DOHH2 (cell line): ENCODE results near the gene PPHLN1.

ENCODE experiments used
- H3F3A ChIP-seq: fragments of 200-600 bp; sonication (generic), shearing (Covaris generic); 2 replicates; pipeline ENCODE4 v1.6.0; 2016; ENCODE audit warnings: antibody characterized with exemption, mild to moderate bottlenecking; ENCODE audit not compliant: control insufficient read depth, insufficient read depth
- H3K27ac ChIP-seq: fragments of 200-600 bp; sonication (generic); 2 replicates; pipeline ENCODE4 v1.5.1; 2014; ENCODE audit warnings: low read depth, mild to moderate bottlenecking, low read length, moderate library complexity
- H3K27me3 ChIP-seq: fragments of 200-600 bp; sonication (generic); 2 replicates; pipeline ENCODE4 v1.6.1; 2014; ENCODE audit warnings: mild to moderate bottlenecking, low read length, mixed read lengths; ENCODE audit not compliant: control insufficient read depth
- H3K36me3 ChIP-seq: fragments of 200-600 bp; sonication (generic); 2 replicates; pipeline ENCODE4 v1.6.1; 2014; ENCODE audit warnings: mild to moderate bottlenecking, low read length, moderate library complexity, mixed read lengths; ENCODE audit not compliant: control insufficient read depth
- H3K4me1 ChIP-seq: fragments of 200-600 bp; sonication (generic); 2 replicates; pipeline ENCODE4 v1.6.1; 2014; ENCODE audit warnings: mild to moderate bottlenecking, low read length, mixed read lengths; ENCODE audit not compliant: control insufficient read depth
- H3K4me2 ChIP-seq: fragments of 200-600 bp; sonication (generic); 2 replicates; pipeline ENCODE4 v1.6.0; 2014; ENCODE audit warnings: mild to moderate bottlenecking, low read length, moderate library complexity
- H3K4me3 ChIP-seq: fragments of 200-600 bp; sonication (generic); 2 replicates; pipeline ENCODE4 v1.5.1; 2014; ENCODE audit warnings: mild to moderate bottlenecking, low read length, mixed read lengths
- H3K79me2 ChIP-seq: fragments of 200-600 bp; sonication (generic); 2 replicates; pipeline ENCODE4 v1.6.1; 2014; ENCODE audit warnings: mild to moderate bottlenecking, low read length, mixed read lengths; ENCODE audit not compliant: control insufficient read depth
- H3K9me2 ChIP-seq: fragments of 200-600 bp; sonication (generic); replicated peaks from 2 replicates; pipeline ENCODE4 v1.6.1; 2014; ENCODE audit warnings: mild to moderate bottlenecking, low read length, mixed read lengths; ENCODE audit not compliant: control insufficient read depth
- H3K9me3 ChIP-seq: fragments of 200-600 bp; sonication (generic); 2 replicates; pipeline ENCODE4 v1.6.1; 2014; ENCODE audit warnings: antibody characterized with exemption, low read length, mixed read lengths; ENCODE audit not compliant: control insufficient read depth, insufficient read depth
- H4K20me1 ChIP-seq: fragments of 200-600 bp; sonication (generic); 2 replicates; pipeline ENCODE4 v1.6.0; 2014; ENCODE audit warnings: low read depth, mild to moderate bottlenecking, antibody characterized with exemption, low read length, moderate library complexity; ENCODE audit not compliant: control insufficient read depth, insufficient read depth
- EZH2phosphoT487 ChIP-seq: fragments of 200-600 bp; sonication (generic); IDR thresholded peaks from 2 replicates; pipeline ENCODE4 v1.6.1; 2017; ENCODE audit warnings: borderline replicate concordance, mild to moderate bottlenecking, antibody characterized with exemption, low read length, moderate library complexity, mixed read lengths
- TF ChIP-seq, protein P1 (sequence below): fragments of 200-600 bp; sonication (generic); IDR thresholded peaks from one replicate; pipeline ENCODE4 v1.5.1; 2014; ENCODE audit warnings: antibody characterized with exemption, mild to moderate bottlenecking, low read depth, low read length; ENCODE audit not compliant: poor library complexity, severe bottlenecking

Gene PPHLN1

DNA sequence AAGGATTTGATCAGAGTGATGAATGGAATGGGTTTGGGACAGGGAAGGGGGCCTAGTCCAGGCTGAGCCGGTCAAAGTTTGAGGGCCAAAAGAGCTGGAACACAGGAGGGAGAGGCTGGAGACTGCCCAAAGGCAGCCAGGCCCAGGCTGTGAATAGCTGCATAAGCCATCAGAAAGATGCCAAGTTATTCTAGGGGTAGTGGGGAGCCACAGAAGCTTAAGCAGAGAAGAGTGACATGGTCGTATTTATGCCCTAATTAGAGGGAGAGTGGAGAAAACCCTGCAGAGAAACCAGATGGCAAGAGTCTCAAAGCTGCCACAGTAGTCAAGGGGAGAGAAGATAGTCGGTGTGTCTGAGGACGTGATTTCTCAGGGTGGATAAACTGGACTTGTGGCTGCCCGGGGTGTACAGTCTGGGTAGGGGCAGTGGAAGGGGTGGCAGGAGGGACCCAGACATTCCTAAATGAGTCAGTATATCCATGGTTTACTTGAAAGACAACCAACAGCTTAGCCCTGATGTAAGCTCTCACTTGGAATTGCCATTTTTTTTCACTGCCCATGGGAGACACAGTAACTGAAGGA lies 164.4 kb downstream of the PPHLN1 start:
- no peaks in the 10 kb centered on the region for H3K79me2 ChIP-seq
- H4K20me1 ChIP-seq: no peaks in the 10 kb centered on the region
- H3K9me3 ChIP-seq: no peaks in the 10 kb centered on the region
- peaks cover 1% of the 10 kb centered on the region; the same call in 1 of the 2 replicates for H3K4me1 ChIP-seq
- no peak for TF ChIP-seq EZH2phosphoT487
- TF ChIP-seq, protein P1, sequence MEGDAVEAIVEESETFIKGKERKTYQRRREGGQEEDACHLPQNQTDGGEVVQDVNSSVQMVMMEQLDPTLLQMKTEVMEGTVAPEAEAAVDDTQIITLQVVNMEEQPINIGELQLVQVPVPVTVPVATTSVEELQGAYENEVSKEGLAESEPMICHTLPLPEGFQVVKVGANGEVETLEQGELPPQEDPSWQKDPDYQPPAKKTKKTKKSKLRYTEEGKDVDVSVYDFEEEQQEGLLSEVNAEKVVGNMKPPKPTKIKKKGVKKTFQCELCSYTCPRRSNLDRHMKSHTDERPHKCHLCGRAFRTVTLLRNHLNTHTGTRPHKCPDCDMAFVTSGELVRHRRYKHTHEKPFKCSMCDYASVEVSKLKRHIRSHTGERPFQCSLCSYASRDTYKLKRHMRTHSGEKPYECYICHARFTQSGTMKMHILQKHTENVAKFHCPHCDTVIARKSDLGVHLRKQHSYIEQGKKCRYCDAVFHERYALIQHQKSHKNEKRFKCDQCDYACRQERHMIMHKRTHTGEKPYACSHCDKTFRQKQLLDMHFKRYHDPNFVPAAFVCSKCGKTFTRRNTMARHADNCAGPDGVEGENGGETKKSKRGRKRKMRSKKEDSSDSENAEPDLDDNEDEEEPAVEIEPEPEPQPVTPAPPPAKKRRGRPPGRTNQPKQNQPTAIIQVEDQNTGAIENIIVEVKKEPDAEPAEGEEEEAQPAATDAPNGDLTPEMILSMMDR: no peak
- H3K27ac ChIP-seq: no peak overlapping the region
- peaks cover 32% of the 10 kb centered on the region for H3K27me3 ChIP-seq
- H3K4me2 ChIP-seq: no peak overlapping the region
- no peak overlapping the region for H3K4me3 ChIP-seq
- H3K9me2 ChIP-seq: no peaks in the 10 kb centered on the region
- no peaks in the 10 kb centered on the region for H3F3A ChIP-seq
- H3K36me3 ChIP-seq: no peaks in the 10 kb centered on the region
